ENCODE measurements around the gene PTPN23.
"Not testable (repeated sequence)": the region's sequence is repeated elsewhere in the genome, so short reads cannot be mapped to it uniquely, and the experiment has no call there.

PTPN23 gene

GRCh38 chr3:47359323-47359722 lies 21.5 kb upstream of the PTPN23 start:
- Mint-ChIP-seq H3K4me1 (peaks cover 10% of the 10 kb centered on the region), H3K27me3 (no peaks in the 10 kb centered on the region), H3K9me3 (peaks cover 12% of the 10 kb centered on the region), H3K36me3 (peaks cover 18% of the 10 kb centered on the region), H3K4me3 (no peak overlapping the region), H3K27ac (no peak overlapping the region)
- ATAC-seq, result no peak

GRCh38 chr3:47360110-47360517 lies 20.7 kb upstream of the PTPN23 start:
- H3K9me3 Mint-ChIP-seq, result peaks cover 12% of the 10 kb centered on the region
- H3K4me3 Mint-ChIP-seq, H3K27me3 Mint-ChIP-seq, H3K27ac Mint-ChIP-seq, ATAC-seq: not testable (repeated sequence)
- H3K36me3 Mint-ChIP-seq, result peaks cover 18% of the 10 kb centered on the region
- peaks cover 10% of the 10 kb centered on the region for H3K4me1 Mint-ChIP-seq

- no peak overlapping the region for H3K4me3 Mint-ChIP-seq
- no peak for ATAC-seq
- no peaks in the 10 kb centered on the region for H3K27me3 Mint-ChIP-seq
- H3K36me3 Mint-ChIP-seq, result peaks cover 18% of the 10 kb centered on the region
- peaks cover 10% of the 10 kb centered on the region for H3K4me1 Mint-ChIP-seq
- no peak overlapping the region for H3K27ac Mint-ChIP-seq
- peaks cover 12% of the 10 kb centered on the region for H3K9me3 Mint-ChIP-seq
Measured at GRCh38 chr3:47362701-47363100, 18.1 kb upstream of the PTPN23 start.

GRCh38 chr3:47365213-47366153 lies 15.3 kb upstream of the PTPN23 start:
- Mint-ChIP-seq H3K9me3 (peaks cover under 1% of the 10 kb centered on the region), H3K4me3 (no peak overlapping the region), H3K27ac (no peak overlapping the region), H3K4me1 (peaks cover 10% of the 10 kb centered on the region), H3K27me3 (no peaks in the 10 kb centered on the region), H3K36me3 (peaks cover under 1% of the 10 kb centered on the region)
- ATAC-seq, result no peak

- no peak overlapping the region for H3K27ac Mint-ChIP-seq
- H3K9me3 Mint-ChIP-seq, result no peaks in the 10 kb centered on the region
- H3K36me3 Mint-ChIP-seq, result no peaks in the 10 kb centered on the region
- no peak overlapping the region for H3K4me3 Mint-ChIP-seq
- peaks cover 4% of the 10 kb centered on the region for H3K27me3 Mint-ChIP-seq
- ATAC-seq, result no peak
- H3K4me1 Mint-ChIP-seq, result peaks cover 10% of the 10 kb centered on the region
Measured at GRCh38 chr3:47366833-47367232, 14.0 kb upstream of the PTPN23 start.

- no peak for ATAC-seq
- no peak overlapping the region for H3K4me3 Mint-ChIP-seq
- H3K36me3 Mint-ChIP-seq, result no peaks in the 10 kb centered on the region
- H3K4me1 Mint-ChIP-seq, result peaks cover 6% of the 10 kb centered on the region
- H3K27ac Mint-ChIP-seq, result no peak overlapping the region
- H3K27me3 Mint-ChIP-seq, result peaks cover 12% of the 10 kb centered on the region
- no peaks in the 10 kb centered on the region for H3K9me3 Mint-ChIP-seq
Measured at GRCh38 chr3:47367631-47368030, 13.2 kb upstream of the PTPN23 start.

- not testable (repeated sequence) for ATAC-seq, H3K4me3 Mint-ChIP-seq, H3K9me3 Mint-ChIP-seq, H3K4me1 Mint-ChIP-seq, H3K36me3 Mint-ChIP-seq, H3K27ac Mint-ChIP-seq
- peaks cover 13% of the 10 kb centered on the region for H3K27me3 Mint-ChIP-seq
Measured at GRCh38 chr3:47370020-47370419, 10.8 kb upstream of the PTPN23 start.

- peak; percentile 50 for ATAC-seq
- no peak overlapping the region for H3K27ac Mint-ChIP-seq
- no peaks in the 10 kb centered on the region for H3K9me3 Mint-ChIP-seq
- no peaks in the 10 kb centered on the region for H3K4me1 Mint-ChIP-seq
- no peaks in the 10 kb centered on the region for H3K36me3 Mint-ChIP-seq
- H3K4me3 Mint-ChIP-seq, result no peak overlapping the region
- H3K27me3 Mint-ChIP-seq, result peaks cover 13% of the 10 kb centered on the region
Measured at GRCh38 chr3:47370887-47371697, 9.7 kb upstream of the PTPN23 start.

GRCh38 chr3:47374587-47374986 lies 6.2 kb upstream of the PTPN23 start:
- Mint-ChIP-seq H3K27me3 (peaks cover 13% of the 10 kb centered on the region), H3K9me3 (no peaks in the 10 kb centered on the region), H3K4me3 (no peak overlapping the region), H3K27ac (no peak overlapping the region), H3K36me3 (no peaks in the 10 kb centered on the region), H3K4me1 (peaks cover 14% of the 10 kb centered on the region)
- ATAC-seq, result no peak

GRCh38 chr3:47376393-47376792 lies 4.4 kb upstream of the PTPN23 start:
- Mint-ChIP-seq H3K4me1 (peaks cover 24% of the 10 kb centered on the region), H3K4me3 (no peak overlapping the region), H3K27me3 (peaks cover 13% of the 10 kb centered on the region), H3K36me3 (no peaks in the 10 kb centered on the region), H3K27ac (no peak overlapping the region), H3K9me3 (no peaks in the 10 kb centered on the region)
- no peak for ATAC-seq

- peaks cover 32% of the 10 kb centered on the region for H3K4me1 Mint-ChIP-seq
- H3K27ac Mint-ChIP-seq, result no peak overlapping the region
- no peaks in the 10 kb centered on the region for H3K9me3 Mint-ChIP-seq
- peaks cover 5% of the 10 kb centered on the region for H3K27me3 Mint-ChIP-seq
- ATAC-seq, result no peak
- H3K4me3 Mint-ChIP-seq, result no peak overlapping the region
- no peaks in the 10 kb centered on the region for H3K36me3 Mint-ChIP-seq
Measured at GRCh38 chr3:47377186-47377585, 3.6 kb upstream of the PTPN23 start.

- no peak overlapping the region for H3K4me3 Mint-ChIP-seq
- no peak for ATAC-seq
- no peaks in the 10 kb centered on the region for H3K27me3 Mint-ChIP-seq
- H3K27ac Mint-ChIP-seq, result no peak overlapping the region
- H3K4me1 Mint-ChIP-seq, result peaks cover 47% of the 10 kb centered on the region
- no peaks in the 10 kb centered on the region for H3K9me3 Mint-ChIP-seq
- peaks cover 9% of the 10 kb centered on the region for H3K36me3 Mint-ChIP-seq
Measured at GRCh38 chr3:47378869-47379268, 2.0 kb upstream of the PTPN23 start.

GRCh38 chr3:47379411-47379899 lies 1.4 kb upstream of the PTPN23 start:
- Mint-ChIP-seq H3K4me3 (peak overlapping the region; percentile 99), H3K4me1 (peaks cover 50% of the 10 kb centered on the region), H3K36me3 (peaks cover 9% of the 10 kb centered on the region), H3K9me3 (no peaks in the 10 kb centered on the region), H3K27ac (peak overlapping the region; percentile 98), H3K27me3 (no peaks in the 10 kb centered on the region)
- ATAC-seq, result no peak

- ATAC-seq, result no peak
- H3K36me3 Mint-ChIP-seq, result peaks cover 9% of the 10 kb centered on the region
- no peaks in the 10 kb centered on the region for H3K9me3 Mint-ChIP-seq
- no peaks in the 10 kb centered on the region for H3K27me3 Mint-ChIP-seq
- H3K27ac Mint-ChIP-seq, result peak overlapping the region; percentile 98
- peaks cover 50% of the 10 kb centered on the region for H3K4me1 Mint-ChIP-seq
- H3K4me3 Mint-ChIP-seq, result peak overlapping the region; percentile 99
Measured at GRCh38 chr3:47380026-47380600, 708 bp upstream of the PTPN23 start.
